ENCODE measurements around the gene UBE2H.

GRCh38 chr7:129889133-129889844 is 63.5 kb downstream of the UBE2H start:
- no peak for TF ChIP-seq CTCF (IDR thresholded peaks at IDR 0.05; ENCODE audit: low read depth, low read length, missing input control)
- TF ChIP-seq, protein P1, sequence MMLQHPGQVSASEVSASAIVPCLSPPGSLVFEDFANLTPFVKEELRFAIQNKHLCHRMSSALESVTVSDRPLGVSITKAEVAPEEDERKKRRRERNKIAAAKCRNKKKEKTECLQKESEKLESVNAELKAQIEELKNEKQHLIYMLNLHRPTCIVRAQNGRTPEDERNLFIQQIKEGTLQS (IDR thresholded peaks at IDR 0.05), result no peak
- TF ChIP-seq TAF1 (conservative IDR thresholded peaks at IDR 0.05), result no peak
- TF ChIP-seq HNF4G (IDR thresholded peaks at IDR 0.05), result no peak
- no peak for TF ChIP-seq RXRA (IDR thresholded peaks at IDR 0.05)
- TF ChIP-seq YY1 (IDR thresholded peaks at IDR 0.05), result no peak
- no peak for TF ChIP-seq MAX (IDR thresholded peaks at IDR 0.05)
- TF ChIP-seq, protein P2, sequence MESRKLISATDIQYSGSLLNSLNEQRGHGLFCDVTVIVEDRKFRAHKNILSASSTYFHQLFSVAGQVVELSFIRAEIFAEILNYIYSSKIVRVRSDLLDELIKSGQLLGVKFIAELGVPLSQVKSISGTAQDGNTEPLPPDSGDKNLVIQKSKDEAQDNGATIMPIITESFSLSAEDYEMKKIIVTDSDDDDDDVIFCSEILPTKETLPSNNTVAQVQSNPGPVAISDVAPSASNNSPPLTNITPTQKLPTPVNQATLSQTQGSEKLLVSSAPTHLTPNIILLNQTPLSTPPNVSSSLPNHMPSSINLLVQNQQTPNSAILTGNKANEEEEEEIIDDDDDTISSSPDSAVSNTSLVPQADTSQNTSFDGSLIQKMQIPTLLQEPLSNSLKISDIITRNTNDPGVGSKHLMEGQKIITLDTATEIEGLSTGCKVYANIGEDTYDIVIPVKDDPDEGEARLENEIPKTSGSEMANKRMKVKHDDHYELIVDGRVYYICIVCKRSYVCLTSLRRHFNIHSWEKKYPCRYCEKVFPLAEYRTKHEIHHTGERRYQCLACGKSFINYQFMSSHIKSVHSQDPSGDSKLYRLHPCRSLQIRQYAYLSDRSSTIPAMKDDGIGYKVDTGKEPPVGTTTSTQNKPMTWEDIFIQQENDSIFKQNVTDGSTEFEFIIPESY (IDR thresholded peaks at IDR 0.05), result no peak
- no peak for TF ChIP-seq SP1 (IDR thresholded peaks at IDR 0.05)
- TF ChIP-seq RAD21 (IDR thresholded peaks at IDR 0.05), result no peak
- TF ChIP-seq FOXA1 (IDR thresholded peaks at IDR 0.05), result no peak
- TF ChIP-seq REST (IDR thresholded peaks at IDR 0.05), result no peak
- TF ChIP-seq NR2F2 (IDR thresholded peaks at IDR 0.05), result no peak
